GM21528 (cell line): ENCODE measurements around the gene KCNMA1.

Experiments
- ATAC-seq: cut with Tn5 transposase; IDR thresholded peaks from one replicate; pipeline ENCODE4 v1.9.1; 2021; ENCODE audit warnings: mild to moderate bottlenecking, moderate library complexity; ENCODE audit not compliant: unreplicated experiment, low FRiP score

KCNMA1 gene

GRCh38 chr10:77241350-77241725 is 396.3 kb downstream of the KCNMA1 start:
- ATAC-seq, result no peak

- no peak for ATAC-seq
Observed at GRCh38 chr10:77240706-77241349, 396.8 kb downstream of the KCNMA1 start.

- no peak for ATAC-seq
Observed at GRCh38 chr10:77240041-77240652, 397.5 kb downstream of the KCNMA1 start.

GRCh38 chr10:77237120-77237519 is 400.5 kb downstream of the KCNMA1 start:
- ATAC-seq, result no peak

GRCh38 chr10:77236700-77237099 is 400.9 kb downstream of the KCNMA1 start:
- no peak for ATAC-seq

GRCh38 chr10:77236029-77236428 is 401.6 kb downstream of the KCNMA1 start:
- no peak for ATAC-seq

- ATAC-seq, result no peak
Observed at GRCh38 chr10:77234599-77234998, 403.0 kb downstream of the KCNMA1 start.

- no peak for ATAC-seq
Observed at GRCh38 chr10:77233466-77233865, 404.1 kb downstream of the KCNMA1 start.

GRCh38 chr10:77231884-77232610 is 405.6 kb downstream of the KCNMA1 start:
- ATAC-seq, result no peak

GRCh38 chr10:77231375-77231774 is 406.2 kb downstream of the KCNMA1 start:
- ATAC-seq, result no peak

- ATAC-seq, result no peak
Observed at GRCh38 chr10:77230194-77230593, 407.4 kb downstream of the KCNMA1 start.

GRCh38 chr10:77229704-77230103 is 407.9 kb downstream of the KCNMA1 start:
- ATAC-seq, result no peak

GRCh38 chr10:77228559-77228958 is 409.0 kb downstream of the KCNMA1 start:
- no peak for ATAC-seq

- ATAC-seq, result no peak
Observed at GRCh38 chr10:77226853-77227565, 410.6 kb downstream of the KCNMA1 start.

GRCh38 chr10:77226452-77226851 is 411.2 kb downstream of the KCNMA1 start:
- ATAC-seq, result no peak

GRCh38 chr10:77226020-77226419 is 411.6 kb downstream of the KCNMA1 start:
- ATAC-seq, result no peak

- ATAC-seq, result no peak
Observed at GRCh38 chr10:77223526-77224460, 413.8 kb downstream of the KCNMA1 start.

- no peak for ATAC-seq
Observed at GRCh38 chr10:77220150-77220549, 417.5 kb downstream of the KCNMA1 start.

GRCh38 chr10:77219046-77219445 is 418.6 kb downstream of the KCNMA1 start:
- ATAC-seq, result no peak

- ATAC-seq, result no peak
Observed at GRCh38 chr10:77214799-77215198, 422.8 kb downstream of the KCNMA1 start.
